Measurements from ENCODE around the gene PLAC1. TPM values are rescaled to one million over a fixed set of nuclear protein-coding genes. Genes with fewer than 3 reads are reported as not detected.

PLAC1 gene
- total RNA-seq, 1 experiment from 2014 or later: 0.34 TPM

DNA sequence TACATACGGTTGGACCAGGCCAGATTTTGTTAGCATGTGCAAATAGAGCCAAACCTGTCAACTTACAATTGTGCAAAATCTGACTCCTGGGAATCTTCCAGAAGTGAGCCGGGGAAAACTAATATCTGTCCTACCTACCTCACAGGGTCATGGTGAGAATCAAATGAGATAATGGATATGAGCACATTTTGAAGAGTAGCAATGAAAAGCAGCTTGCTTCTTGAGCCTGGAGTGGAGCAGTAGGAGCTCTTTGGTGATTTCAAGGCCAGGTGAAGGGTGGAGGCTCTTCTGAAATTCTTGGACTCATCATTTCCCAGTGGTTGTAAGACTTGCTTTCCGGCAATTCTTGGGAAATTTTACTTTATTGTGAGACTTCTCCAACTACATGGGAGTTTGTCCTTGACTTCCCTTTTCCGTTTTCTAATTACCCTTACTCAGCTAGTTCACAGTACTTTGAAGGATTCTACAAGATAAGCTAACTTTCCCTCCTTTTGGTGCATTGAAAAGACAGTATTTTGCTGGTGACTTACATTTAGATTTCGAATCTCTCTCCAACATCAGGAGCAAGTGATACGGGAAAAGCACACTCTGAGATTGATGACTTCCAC lies 12.2 kb downstream of the PLAC1 start:
- Histone ChIP-seq H3K79me2 (ENCODE audit: insufficient read depth, low read length) (no peaks in the 10 kb centered on the region), H3K9me2 (ENCODE audit: insufficient read depth) (no peaks in the 10 kb centered on the region), H3K27ac (ENCODE audit: low read depth, low read length) (no peak overlapping the region), H3K9me3 (ENCODE audit: control insufficient read depth in 1 of 2, insufficient read depth in 1 of 2, low read depth in 1 of 2, low read length in 2 of 2) (no peaks in the 10 kb centered on the region), H3K4me1 (ENCODE audit: control insufficient read depth in 1 of 2, insufficient read depth in 2 of 2, low read length in 2 of 2) (no peaks in the 10 kb centered on the region), H3K4me2 (ENCODE audit: low read length) (no peak overlapping the region), H3K36me3 (ENCODE audit: control insufficient read depth in 1 of 2, insufficient read depth in 2 of 2, low read length in 2 of 2) (no peaks in the 10 kb centered on the region), H2AFZ (ENCODE audit: low read depth, low read length, poor library complexity, severe bottlenecking) (no peak overlapping the region), H3K27me3 (ENCODE audit: insufficient read depth, low read length) (no peaks in the 10 kb centered on the region), H3K9ac (ENCODE audit: low read length) (no peak overlapping the region), H4K20me1 (ENCODE audit: insufficient read depth) (no peaks in the 10 kb centered on the region), H3K4me3 (replicated peaks in 1 of 2; ENCODE audit: low read depth in 1 of 2, low read length in 2 of 2) (no peak overlapping the region)
- no peak for DNase-seq (ENCODE audit: low read depth, low spot score)
- no peak for ATAC-seq
- ChIA-PET RAD21 (ENCODE audit: low non-redundant PET in 1 of 2, low total read pairs in 2 of 2, uncharacterized antibody in 2 of 2, unreplicated experiment in 2 of 2) (no interaction called here), POLR2A (no interaction called here), CTCF (no interaction called here)
- no peak for TF ChIP-seq EGR1 (IDR thresholded peaks at IDR 0.05; ENCODE audit: low read depth)
- no peak for TF ChIP-seq ELF1 (IDR thresholded peaks at IDR 0.05; ENCODE audit: borderline replicate concordance, low read depth)
- TF ChIP-seq, protein P1, sequence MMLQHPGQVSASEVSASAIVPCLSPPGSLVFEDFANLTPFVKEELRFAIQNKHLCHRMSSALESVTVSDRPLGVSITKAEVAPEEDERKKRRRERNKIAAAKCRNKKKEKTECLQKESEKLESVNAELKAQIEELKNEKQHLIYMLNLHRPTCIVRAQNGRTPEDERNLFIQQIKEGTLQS (IDR thresholded peaks at IDR 0.05): no peak
- no peak for TF ChIP-seq EZH2 (IDR thresholded peaks at IDR 0.05)
- TF ChIP-seq POLR2A (IDR thresholded peaks at IDR 0.05; ENCODE audit: borderline replicate concordance, extremely low read depth, insufficient read depth, insufficient read length): no peak
- TF ChIP-seq, protein P2, sequence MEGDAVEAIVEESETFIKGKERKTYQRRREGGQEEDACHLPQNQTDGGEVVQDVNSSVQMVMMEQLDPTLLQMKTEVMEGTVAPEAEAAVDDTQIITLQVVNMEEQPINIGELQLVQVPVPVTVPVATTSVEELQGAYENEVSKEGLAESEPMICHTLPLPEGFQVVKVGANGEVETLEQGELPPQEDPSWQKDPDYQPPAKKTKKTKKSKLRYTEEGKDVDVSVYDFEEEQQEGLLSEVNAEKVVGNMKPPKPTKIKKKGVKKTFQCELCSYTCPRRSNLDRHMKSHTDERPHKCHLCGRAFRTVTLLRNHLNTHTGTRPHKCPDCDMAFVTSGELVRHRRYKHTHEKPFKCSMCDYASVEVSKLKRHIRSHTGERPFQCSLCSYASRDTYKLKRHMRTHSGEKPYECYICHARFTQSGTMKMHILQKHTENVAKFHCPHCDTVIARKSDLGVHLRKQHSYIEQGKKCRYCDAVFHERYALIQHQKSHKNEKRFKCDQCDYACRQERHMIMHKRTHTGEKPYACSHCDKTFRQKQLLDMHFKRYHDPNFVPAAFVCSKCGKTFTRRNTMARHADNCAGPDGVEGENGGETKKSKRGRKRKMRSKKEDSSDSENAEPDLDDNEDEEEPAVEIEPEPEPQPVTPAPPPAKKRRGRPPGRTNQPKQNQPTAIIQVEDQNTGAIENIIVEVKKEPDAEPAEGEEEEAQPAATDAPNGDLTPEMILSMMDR (IDR thresholded peaks at IDR 0.05 in 2 of 3, conservative IDR thresholded peaks at IDR 0.05 in 1 of 3; ENCODE audit: borderline replicate concordance in 1 of 3, insufficient read depth in 1 of 3, low read depth in 2 of 3, low read length in 2 of 3): no peak
- TF ChIP-seq, protein P3, sequence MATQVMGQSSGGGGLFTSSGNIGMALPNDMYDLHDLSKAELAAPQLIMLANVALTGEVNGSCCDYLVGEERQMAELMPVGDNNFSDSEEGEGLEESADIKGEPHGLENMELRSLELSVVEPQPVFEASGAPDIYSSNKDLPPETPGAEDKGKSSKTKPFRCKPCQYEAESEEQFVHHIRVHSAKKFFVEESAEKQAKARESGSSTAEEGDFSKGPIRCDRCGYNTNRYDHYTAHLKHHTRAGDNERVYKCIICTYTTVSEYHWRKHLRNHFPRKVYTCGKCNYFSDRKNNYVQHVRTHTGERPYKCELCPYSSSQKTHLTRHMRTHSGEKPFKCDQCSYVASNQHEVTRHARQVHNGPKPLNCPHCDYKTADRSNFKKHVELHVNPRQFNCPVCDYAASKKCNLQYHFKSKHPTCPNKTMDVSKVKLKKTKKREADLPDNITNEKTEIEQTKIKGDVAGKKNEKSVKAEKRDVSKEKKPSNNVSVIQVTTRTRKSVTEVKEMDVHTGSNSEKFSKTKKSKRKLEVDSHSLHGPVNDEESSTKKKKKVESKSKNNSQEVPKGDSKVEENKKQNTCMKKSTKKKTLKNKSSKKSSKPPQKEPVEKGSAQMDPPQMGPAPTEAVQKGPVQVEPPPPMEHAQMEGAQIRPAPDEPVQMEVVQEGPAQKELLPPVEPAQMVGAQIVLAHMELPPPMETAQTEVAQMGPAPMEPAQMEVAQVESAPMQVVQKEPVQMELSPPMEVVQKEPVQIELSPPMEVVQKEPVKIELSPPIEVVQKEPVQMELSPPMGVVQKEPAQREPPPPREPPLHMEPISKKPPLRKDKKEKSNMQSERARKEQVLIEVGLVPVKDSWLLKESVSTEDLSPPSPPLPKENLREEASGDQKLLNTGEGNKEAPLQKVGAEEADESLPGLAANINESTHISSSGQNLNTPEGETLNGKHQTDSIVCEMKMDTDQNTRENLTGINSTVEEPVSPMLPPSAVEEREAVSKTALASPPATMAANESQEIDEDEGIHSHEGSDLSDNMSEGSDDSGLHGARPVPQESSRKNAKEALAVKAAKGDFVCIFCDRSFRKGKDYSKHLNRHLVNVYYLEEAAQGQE (IDR thresholded peaks at IDR 0.05; ENCODE audit: low read depth): no peak
- no TSS peak for BruUV-seq (replicated peaks)
- intact Hi-C loops (cut with micrococcal nuclease): no loop called here
